ENCODE measurements around the gene ANKRD42.
"Not testable (repeated sequence)": the region's sequence is repeated elsewhere in the genome, so short reads cannot be mapped to it uniquely, and the experiment has no call there.

The ANKRD42 gene

GRCh38 chr11:83205608-83206185 is 12.2 kb downstream of the ANKRD42 start:
- TF ChIP-seq CTCF (conservative IDR thresholded peaks at IDR 0.05; ENCODE audit: low read length), result no peak
- DNase-seq (ENCODE audit: low read depth), result no peak

GRCh38 chr11:83206221-83206620 is 12.7 kb downstream of the ANKRD42 start:
- no peak for TF ChIP-seq CTCF (conservative IDR thresholded peaks at IDR 0.05; ENCODE audit: low read length)
- no peak for DNase-seq (ENCODE audit: low read depth)
- H3K4me3 ChIP-seq (ENCODE audit: low read length), result no peak overlapping the region

More at GRCh38 chr11:83205608-83206185, 12.2 kb downstream of the ANKRD42 start:
- H3K4me3 ChIP-seq (ENCODE audit: low read length), result no peak overlapping the region

- DNase-seq (ENCODE audit: low read depth); H3K4me3 ChIP-seq (ENCODE audit: low read length): not testable (repeated sequence)
Measured at GRCh38 chr11:83206771-83207382, 13.4 kb downstream of the ANKRD42 start.

- DNase-seq (ENCODE audit: low read depth), result no peak
- H3K4me3 ChIP-seq (ENCODE audit: low read length), result no peak overlapping the region
- TF ChIP-seq CTCF (conservative IDR thresholded peaks at IDR 0.05; ENCODE audit: low read length), result peak; percentile 14; the same call in 1 of the 2 replicates
Measured at GRCh38 chr11:83219095-83219494, 25.6 kb downstream of the ANKRD42 start.

- no peak for DNase-seq (ENCODE audit: low read depth)
- no peak for TF ChIP-seq CTCF (conservative IDR thresholded peaks at IDR 0.05; ENCODE audit: low read length)
Measured at GRCh38 chr11:83220260-83220659, 26.7 kb downstream of the ANKRD42 start.

GRCh38 chr11:83221694-83222093 is 28.2 kb downstream of the ANKRD42 start:
- no peak for TF ChIP-seq CTCF (conservative IDR thresholded peaks at IDR 0.05; ENCODE audit: low read length)
- no peak overlapping the region for H3K4me3 ChIP-seq (ENCODE audit: low read length)
- DNase-seq (ENCODE audit: low read depth), result no peak

More at GRCh38 chr11:83220260-83220659, 26.7 kb downstream of the ANKRD42 start:
- no peak overlapping the region for H3K4me3 ChIP-seq (ENCODE audit: low read length)

GRCh38 chr11:83222499-83222898 is 29.0 kb downstream of the ANKRD42 start:
- no peak for TF ChIP-seq CTCF (conservative IDR thresholded peaks at IDR 0.05; ENCODE audit: low read length)
- DNase-seq (ENCODE audit: low read depth), result no peak
- H3K4me3 ChIP-seq (ENCODE audit: low read length), result no peak overlapping the region
